ENCODE measurements around the gene ANO7.

GRCh38 chr2:241270531-241270930, 82.1 kb downstream of the ANO7 start:
- TF ChIP-seq PATZ1 (CRISPR knock-in tag; IDR thresholded peaks at IDR 0.05; ENCODE audit: borderline replicate concordance) (no peak), SNAI2 (CRISPR knock-in tag; IDR thresholded peaks at IDR 0.05) (no peak)

All from SK-N-SH treated with all-trans-retinoic acid at 6 μM for 48 hours (cell line).